Breast epithelium (tissue), 4 donors: ENCODE measurements around the gene TMPRSS9. TPM values are rescaled to one million over a fixed set of nuclear protein-coding genes. Genes with fewer than 3 reads are reported as not detected.
"Not testable (repeated sequence)": the region's sequence is repeated elsewhere in the genome, so short reads cannot be mapped to it uniquely, and the experiment has no call there.

Experiments
- DNase-seq, 2 donors: peaks; one replicate each; pipeline ENCODE4 v3.0.0-alpha.2; 2019; ENCODE audit warnings: low spot score in 2 of 2
- H3K27ac ChIP-seq, 2 donors: fragments of 200-600 bp; sonication (generic) in 1 of 2; one replicate each; pipeline ENCODE4 v1.5.1; 2016 to 2019; ENCODE audit warnings: mild to moderate bottlenecking in 1 of 2
- H3K27me3 ChIP-seq, 2 donors: fragments of 200-600 bp; sonication (generic) in 1 of 2; one replicate each; pipeline versions ENCODE4 v1.5.1 to v1.6.0; 2017 to 2019; ENCODE audit warnings: control low read depth in 1 of 2, mild to moderate bottlenecking in 1 of 2
- H3K36me3 ChIP-seq: fragments of 200-600 bp; one replicate; pipeline ENCODE4 v1.5.1; 2019
- H3K4me1 ChIP-seq, 2 donors: fragments of 200-600 bp; sonication (generic); one replicate each; pipeline ENCODE4 v1.5.1; 2016 to 2019; ENCODE audit warnings: control low read depth in 1 of 2
- H3K4me3 ChIP-seq, 3 donors: fragments of 200-600 bp; sonication (generic); 1 replicate in 2 of 3; 2 replicates in 1 of 3; pipeline ENCODE4 v1.5.1; 2016 to 2019; ENCODE audit warnings: mild to moderate bottlenecking in 3 of 3, moderate library complexity in 2 of 3
- H3K9me3 ChIP-seq, 2 donors: fragments of 200-600 bp; sonication (generic) in 1 of 2; one replicate each; pipeline ENCODE4 v1.5.1; 2016 to 2019; ENCODE audit warnings: control low read depth in 1 of 2
- CTCF ChIP-seq, 3 donors: fragments of 450-650 bp; IDR thresholded peaks; one replicate each; pipeline ENCODE4 v1.5.1; 2016 to 2017; ENCODE audit warnings: antibody characterized with exemption in 3 of 3, mild to moderate bottlenecking in 3 of 3, moderate library complexity in 3 of 3
- POLR2A ChIP-seq: fragments of 450-650 bp; IDR thresholded peaks from one replicate; pipeline ENCODE4 v1.6.1; 2016; ENCODE audit warnings: antibody characterized with exemption, mild to moderate bottlenecking, moderate library complexity
- POLR2AphosphoS5 ChIP-seq, 3 donors: sonication (generic); formaldehyde crosslinking; IDR thresholded peaks; one replicate each; pipeline ENCODE4 v1.6.1; 2017; ENCODE audit warnings: antibody characterized with exemption in 3 of 3
- intact Hi-C: fragments of 100-400 bp; cut with DNase I; formaldehyde crosslinking; loops from one replicate; pipeline ENCODE4 v1.15.1; 2023; ENCODE audit warnings: low total_unique reads
- total RNA-seq, 3 donors: library from RNA; depleted of rRNA; stranded (reverse); fragments of >200 nt; gene quantifications; one replicate each; pipeline ENCODE4 v1.1.0, GENCODE V29; 2016

TMPRSS9 gene
- total RNA-seq, 3 donors from 2014 or later = under 0.01 TPM; not detected in 2

- intact Hi-C loops = no loop called here
- TF ChIP-seq POLR2A = no peak
- no peak for TF ChIP-seq CTCF (IDR thresholded peaks at IDR 0.05)
- no peak for TF ChIP-seq POLR2AphosphoS5 (IDR thresholded peaks at IDR 0.05)
These were observed 53.6 kb downstream of the TMPRSS9 start for GRCh38 chr19:2413629-2414028.

GRCh38 chr19:2415281-2415972 is 55.4 kb downstream of the TMPRSS9 start:
- Histone ChIP-seq H3K36me3 (no peaks in the 10 kb centered on the region), H3K9me3 (peaks cover 0 to 5% of the 10 kb centered on the region in 2 donors), H3K27ac (no peak overlapping the region), H3K27me3 (no peaks in the 10 kb centered on the region), H3K4me1 (no peaks in the 10 kb centered on the region), H3K4me3 (no peak overlapping the region)
- DNase-seq = no peak
- TF ChIP-seq CTCF (IDR thresholded peaks at IDR 0.05) (no peak), POLR2A (no peak), POLR2AphosphoS5 (IDR thresholded peaks at IDR 0.05) (no peak)
- intact Hi-C loops = no loop called here

More at GRCh38 chr19:2413629-2414028, 53.6 kb downstream of the TMPRSS9 start:
- Histone ChIP-seq H3K4me3 (no peak overlapping the region), H3K36me3 (no peaks in the 10 kb centered on the region), H3K27me3 (no peaks in the 10 kb centered on the region), H3K9me3 (peaks cover 0 to 5% of the 10 kb centered on the region in 2 donors), H3K27ac (no peak overlapping the region), H3K4me1 (no peaks in the 10 kb centered on the region)
- DNase-seq = no peak

- Histone ChIP-seq H3K4me3 (no peak overlapping the region), H3K27me3 (no peaks in the 10 kb centered on the region), H3K27ac (no peak overlapping the region), H3K9me3 (peaks cover 0 to 5% of the 10 kb centered on the region in 2 donors), H3K36me3 (no peaks in the 10 kb centered on the region), H3K4me1 (no peaks in the 10 kb centered on the region)
- intact Hi-C loops = no loop called here
- TF ChIP-seq POLR2AphosphoS5 (IDR thresholded peaks at IDR 0.05) = no peak
- no peak for TF ChIP-seq CTCF (IDR thresholded peaks at IDR 0.05)
- no peak for TF ChIP-seq POLR2A
- DNase-seq = no peak
These were observed 55.9 kb downstream of the TMPRSS9 start for GRCh38 chr19:2415973-2416319.

- no peak overlapping the region for H3K27ac ChIP-seq
- peaks cover 0 to 5% of the 10 kb centered on the region in 2 donors for H3K9me3 ChIP-seq
- H3K4me1 ChIP-seq = no peaks in the 10 kb centered on the region
- DNase-seq = no peak
- H3K36me3 ChIP-seq = no peaks in the 10 kb centered on the region
- no peak for TF ChIP-seq CTCF (IDR thresholded peaks at IDR 0.05)
- TF ChIP-seq POLR2AphosphoS5 (IDR thresholded peaks at IDR 0.05) = no peak
- no peak for TF ChIP-seq POLR2A
- intact Hi-C loops = no loop called here
- no peaks in the 10 kb centered on the region for H3K27me3 ChIP-seq
- H3K4me3 ChIP-seq = no peak overlapping the region
These were observed 56.4 kb downstream of the TMPRSS9 start for GRCh38 chr19:2416321-2417097.

- H3K4me1 ChIP-seq, H3K4me3 ChIP-seq, intact Hi-C loops, H3K27me3 ChIP-seq, H3K9me3 ChIP-seq, DNase-seq, H3K27ac ChIP-seq, H3K36me3 ChIP-seq: not testable (repeated sequence)
These were observed 57.4 kb downstream of the TMPRSS9 start for GRCh38 chr19:2417436-2417835.
